AG04449 (cell line): ENCODE measurements around the gene FASTK.

ENCODE experiments used
- CTCF ChIA-PET: fragments of 350-600 bp; formaldehyde crosslinking; extraction: SDS; loops from one replicate; lab custom pipeline; 2021; ENCODE audit warnings: antibody characterized with exemption; lab: Yijun Ruan, JAX
- POLR2A ChIA-PET: fragments of 400-600, 350-600 bp; formaldehyde crosslinking; extraction: SDS; loops from one replicate; lab custom pipeline; 2020; ENCODE audit warnings: antibody characterized with exemption, inconsistent platforms; lab: Yijun Ruan, JAX
- DNase-seq: peaks from one replicate; pipeline ENCODE4 v3.0.0-alpha.2; 2010; ENCODE audit warnings: low read depth, low spot score
- H3K4me3 ChIP-seq: 2 replicates; pipeline ENCODE4 v1.5.1; 2011; ENCODE audit warnings: low read depth, mild to moderate bottlenecking, control low read depth, low read length
- TF ChIP-seq, protein P1 (sequence below): IDR thresholded peaks from one replicate; pipeline ENCODE4 v1.5.1; 2011; ENCODE audit warnings: mild to moderate bottlenecking, moderate library complexity, low read length, control low read depth, inconsistent platforms; ENCODE audit not compliant: insufficient read depth; ENCODE audit errors: missing control alignments

The FASTK gene

DNA sequence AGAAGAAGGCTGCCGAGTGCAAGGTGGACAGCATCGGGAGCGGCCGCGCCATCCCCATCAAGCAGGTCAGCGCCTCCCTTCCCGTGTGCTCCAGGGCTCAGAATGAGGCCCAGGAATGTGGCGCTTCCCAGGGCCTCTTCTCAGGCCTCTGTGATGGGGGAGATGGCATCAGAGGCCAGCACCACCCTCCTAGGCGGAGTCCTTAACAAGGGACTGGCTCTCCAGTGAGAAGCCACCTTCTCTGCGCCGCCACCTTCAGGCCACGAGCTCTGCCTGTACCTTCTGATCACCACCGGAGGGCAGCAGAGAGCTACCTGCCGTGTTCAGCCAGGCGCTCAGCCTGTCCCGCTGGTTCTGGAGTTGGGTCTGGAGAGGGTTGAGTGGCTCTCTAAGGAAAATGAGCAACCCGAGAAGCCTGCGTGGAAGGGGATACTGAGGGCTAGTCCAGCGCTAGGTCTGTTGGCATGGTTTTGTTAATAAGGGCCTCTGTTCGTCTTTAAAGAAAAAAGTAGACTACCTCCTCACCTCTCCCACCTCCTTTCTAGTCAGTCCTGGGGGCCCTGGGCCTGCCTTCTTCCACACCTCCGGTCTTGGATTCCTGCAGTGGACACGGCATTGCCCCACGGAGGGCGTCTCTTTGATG is 43.3 kb upstream of the FASTK start:
- no peak for DNase-seq
- ChIA-PET POLR2A (interaction anchor here (0.6 kb wide), 1 partner anchor 123 kb away, joined by 3 read pairs; no protein-coding TSS in a partner anchor), CTCF (interaction anchor here (0.6 to 5.0 kb wide), 48 partner anchors 9 to 228 kb away, joined by 3 to 85 read pairs (median 4); partner anchors contain the start of genes ABCF2, CHPF2 and GBX1)
- H3K4me3 ChIP-seq = no peak overlapping the region
- TF ChIP-seq, protein P1, sequence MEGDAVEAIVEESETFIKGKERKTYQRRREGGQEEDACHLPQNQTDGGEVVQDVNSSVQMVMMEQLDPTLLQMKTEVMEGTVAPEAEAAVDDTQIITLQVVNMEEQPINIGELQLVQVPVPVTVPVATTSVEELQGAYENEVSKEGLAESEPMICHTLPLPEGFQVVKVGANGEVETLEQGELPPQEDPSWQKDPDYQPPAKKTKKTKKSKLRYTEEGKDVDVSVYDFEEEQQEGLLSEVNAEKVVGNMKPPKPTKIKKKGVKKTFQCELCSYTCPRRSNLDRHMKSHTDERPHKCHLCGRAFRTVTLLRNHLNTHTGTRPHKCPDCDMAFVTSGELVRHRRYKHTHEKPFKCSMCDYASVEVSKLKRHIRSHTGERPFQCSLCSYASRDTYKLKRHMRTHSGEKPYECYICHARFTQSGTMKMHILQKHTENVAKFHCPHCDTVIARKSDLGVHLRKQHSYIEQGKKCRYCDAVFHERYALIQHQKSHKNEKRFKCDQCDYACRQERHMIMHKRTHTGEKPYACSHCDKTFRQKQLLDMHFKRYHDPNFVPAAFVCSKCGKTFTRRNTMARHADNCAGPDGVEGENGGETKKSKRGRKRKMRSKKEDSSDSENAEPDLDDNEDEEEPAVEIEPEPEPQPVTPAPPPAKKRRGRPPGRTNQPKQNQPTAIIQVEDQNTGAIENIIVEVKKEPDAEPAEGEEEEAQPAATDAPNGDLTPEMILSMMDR = peak; percentile 100

DNA sequence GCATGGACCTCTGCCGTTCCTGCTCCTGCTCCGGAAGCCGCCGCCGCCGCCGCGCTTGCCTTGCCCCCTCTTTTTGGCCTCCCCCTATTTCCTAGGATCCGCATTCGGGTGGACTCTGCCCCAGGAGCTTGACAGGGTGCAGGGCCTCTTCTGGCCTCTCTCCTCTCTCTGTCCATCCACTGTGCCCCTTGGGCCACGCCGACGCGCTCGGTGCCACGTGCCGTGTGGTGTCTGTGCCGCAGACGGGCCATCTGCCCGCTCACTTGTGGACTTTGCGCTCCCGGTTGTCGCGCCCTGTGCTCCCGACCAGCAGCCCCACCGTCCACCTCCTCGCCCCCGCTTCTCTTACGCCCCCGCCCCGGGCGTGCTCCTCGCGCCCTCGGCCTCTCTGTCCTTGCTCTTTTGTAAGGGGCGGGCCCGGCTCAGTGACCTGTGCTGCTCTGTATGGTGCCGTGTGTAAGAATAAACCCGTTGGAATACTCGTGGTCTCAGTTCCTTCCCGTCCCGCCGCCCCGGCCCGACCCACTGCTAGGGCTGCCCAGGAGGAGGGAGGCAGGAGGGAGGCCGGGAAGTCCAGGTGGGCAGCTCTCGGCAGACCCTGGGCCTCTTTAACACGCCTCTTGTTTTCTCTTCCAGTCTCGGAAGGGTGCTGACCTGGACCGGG is 42.7 kb upstream of the FASTK start:
- TF ChIP-seq, protein P1 = no peak
- no peak for DNase-seq
- no peak overlapping the region for H3K4me3 ChIP-seq
- ChIA-PET CTCF (interaction anchor here (0.6 to 5.0 kb wide), 45 partner anchors 10 to 187 kb away, joined by 3 to 85 read pairs (median 4); partner anchors contain the start of genes ABCF2, CHPF2 and GBX1), POLR2A (no interaction called here)

DNA sequence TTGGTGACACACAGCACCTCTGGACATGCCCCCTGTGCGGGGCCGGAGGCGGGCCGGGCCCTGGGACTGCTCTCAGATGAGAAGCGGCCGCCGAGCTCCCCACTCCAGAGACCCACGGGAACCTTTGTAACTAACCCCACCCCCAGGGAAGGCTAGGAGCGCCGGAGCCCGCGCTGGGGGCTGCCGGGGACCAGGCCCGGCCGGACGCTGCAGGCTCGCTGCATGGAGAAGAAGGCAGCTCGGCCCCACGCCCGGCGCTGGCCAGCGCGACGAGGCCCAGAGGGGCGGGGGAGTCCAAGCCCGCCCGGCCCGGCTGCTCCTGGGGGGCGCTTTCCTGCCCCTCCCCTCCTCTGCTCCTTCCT is 42.2 kb upstream of the FASTK start:
- TF ChIP-seq, protein P1 = no peak

DNA sequence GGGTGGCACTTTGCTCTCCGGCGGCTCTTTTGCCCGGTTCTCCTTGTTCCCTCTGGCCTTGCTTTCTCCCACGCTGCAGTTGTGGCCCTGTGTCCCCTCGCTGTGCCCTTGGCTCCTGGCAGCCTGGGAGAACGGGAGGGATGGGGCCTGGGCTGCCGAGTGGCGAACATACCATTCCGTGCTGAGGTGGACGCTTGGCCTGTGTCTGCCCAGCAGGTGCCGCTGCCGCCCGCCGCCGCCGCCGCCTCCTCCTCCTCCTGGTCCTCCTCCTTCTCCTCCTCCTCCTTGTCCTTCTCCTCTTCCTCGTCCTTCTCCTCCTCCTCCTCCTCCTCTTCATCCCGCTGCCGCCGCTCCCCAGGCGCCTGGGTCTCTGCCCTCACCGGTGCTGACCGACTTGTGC is 41.7 kb upstream of the FASTK start:
- DNase-seq = no peak
- ChIA-PET CTCF (interaction anchor here (1.0 to 5.0 kb wide), 8 partner anchors 9 to 160 kb away, joined by 3 to 85 read pairs (median 13); partner anchors contain the start of gene GBX1), POLR2A (no interaction called here)
- H3K4me3 ChIP-seq = no peak overlapping the region
- TF ChIP-seq, protein P1 = peak; percentile 10

More for the DNA sequence above, 42.2 kb upstream of the FASTK start:
- CTCF ChIA-PET = interaction anchor here (1.0 to 5.0 kb wide), 12 partner anchors 10 to 187 kb away, joined by 3 to 85 read pairs (median 6); partner anchors contain the start of gene GBX1
- no peak overlapping the region for H3K4me3 ChIP-seq
- DNase-seq = no peak
- POLR2A ChIA-PET = no interaction called here

DNA sequence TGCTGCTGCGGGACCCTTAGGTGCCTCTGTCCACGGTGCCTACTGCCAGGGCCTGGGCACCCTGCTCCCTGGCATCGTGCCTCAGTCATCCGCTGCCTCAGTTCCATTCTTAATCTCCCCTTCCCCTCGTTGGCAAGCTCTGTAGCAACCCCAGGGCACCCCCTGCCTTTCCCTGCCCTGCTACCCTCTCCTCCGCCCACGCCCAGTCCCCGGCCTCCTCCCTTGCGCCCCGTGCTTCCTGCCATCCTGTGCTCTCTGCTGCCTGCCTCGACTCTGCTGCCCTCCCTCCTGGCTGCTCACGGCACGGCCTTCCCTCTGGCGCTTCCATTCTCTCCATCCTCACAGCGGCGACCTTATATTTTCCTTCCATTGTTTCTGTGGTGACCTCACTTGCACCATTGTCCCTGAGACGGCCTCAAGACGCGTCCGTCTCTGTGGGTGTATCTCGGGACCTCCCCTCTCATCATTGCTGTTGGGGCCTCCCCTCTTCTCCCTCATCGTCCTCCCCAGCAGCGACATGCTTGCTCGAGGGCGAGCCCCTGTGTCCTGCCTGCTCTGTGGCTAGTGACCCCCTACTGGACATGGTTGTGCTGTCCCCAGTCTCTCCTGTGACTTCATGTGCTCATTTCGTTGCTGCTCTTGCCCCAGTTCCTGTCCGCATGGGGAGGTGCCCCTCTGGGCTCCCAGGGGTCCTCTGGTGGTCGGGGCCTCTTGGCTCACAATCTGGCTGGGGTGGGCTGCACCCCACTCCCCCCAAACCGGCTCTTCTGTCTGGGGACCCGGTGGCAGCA is 41.0 kb upstream of the FASTK start:
- TF ChIP-seq, protein P1 = no peak
- POLR2A ChIA-PET = interaction anchor here (0.8 kb wide), 1 partner anchor 12 kb away, joined by 3 read pairs; no protein-coding TSS in a partner anchor
- no peak overlapping the region for H3K4me3 ChIP-seq
- DNase-seq = no peak
- CTCF ChIA-PET = interaction anchor here (0.8 to 4.7 kb wide), 7 partner anchors 8 to 159 kb away, joined by 3 to 85 read pairs (median 4); no protein-coding TSS in a partner anchor
